SK-N-MC (cell line): ENCODE data around the gene COL4A1.

Experiments used
- EZH2 ChIP-seq: fragments of 200-600 bp; sonication (generic); IDR thresholded peaks from one replicate; pipeline ENCODE4 v1.6.1; 2017; ENCODE audit warnings: antibody characterized with exemption
- FOXP2 ChIP-seq: optimal IDR thresholded peaks from 2 replicates; pipeline ENCODE3; 2011; ENCODE audit warnings: mild to moderate bottlenecking, moderate library complexity; ENCODE audit not compliant: insufficient read depth; ENCODE audit errors: extremely low read length, control extremely low read depth
- POLR2AphosphoS5 ChIP-seq: IDR thresholded peaks from 2 replicates; pipeline ENCODE4 v1.6.1; 2012; ENCODE audit warnings: mild to moderate bottlenecking, low read depth, low read length, borderline replicate concordance

DNA sequence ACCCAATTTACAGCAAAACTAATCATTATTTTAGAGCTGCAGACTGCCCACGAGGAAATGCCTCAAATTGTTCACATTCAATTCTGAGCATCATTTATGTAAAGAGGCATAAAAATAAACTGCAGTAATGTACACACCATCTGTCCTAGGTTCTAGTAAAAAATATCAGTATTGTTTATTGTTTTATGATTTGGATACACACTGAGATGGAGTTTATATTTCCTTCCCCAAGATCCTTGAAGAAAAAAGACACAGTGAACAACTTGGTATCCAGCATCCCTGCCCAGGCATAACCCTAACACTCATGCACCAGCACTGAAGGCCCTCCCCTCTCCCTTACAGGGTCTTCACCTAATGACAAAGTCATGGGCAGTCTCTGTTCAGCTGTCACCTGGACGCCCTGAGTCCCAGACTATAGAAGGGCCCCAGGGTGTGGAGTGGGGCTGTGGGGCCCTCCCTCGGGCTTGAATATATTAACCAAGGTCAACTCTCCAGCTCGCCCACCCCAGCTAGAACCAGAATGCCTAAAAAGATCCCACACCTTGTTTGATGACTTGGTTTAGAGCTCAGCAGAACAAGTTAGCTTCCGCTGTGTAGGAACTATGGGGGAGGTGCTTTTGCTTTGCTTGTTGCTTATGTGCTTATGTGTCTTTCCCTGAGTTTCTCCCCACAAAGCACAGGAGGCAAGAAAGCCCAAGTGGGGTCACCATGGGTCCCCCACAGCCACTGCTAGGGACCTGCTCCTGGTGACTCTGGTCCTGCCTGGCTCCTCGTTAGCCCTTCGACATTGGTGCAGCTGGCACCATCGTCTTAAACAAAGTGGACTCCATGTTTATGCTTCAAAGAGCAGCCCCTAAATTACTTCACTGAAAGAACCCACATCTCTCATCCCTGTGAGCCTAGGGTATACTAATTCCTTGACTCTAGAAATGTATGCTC lies 111.1 kb downstream of the COL4A1 start:
- no peak for TF ChIP-seq POLR2AphosphoS5
- no peak for TF ChIP-seq EZH2
- no peak for TF ChIP-seq FOXP2
